ENCODE data around the gene PRKCD.

Gene PRKCD

GRCh38 chr3:53181528-53181927, 20.5 kb downstream of the PRKCD start:
- Histone ChIP-seq H2BK120ac (ENCODE audit: insufficient read depth, low read length, poor library complexity) (no peak overlapping the region), H3K79me1 (ENCODE audit: low read length) (no peaks in the 10 kb centered on the region), H3K9ac (ENCODE audit: low read length) (no peak overlapping the region), H3K4me3 (ENCODE audit: low read depth, low read length) (no peak overlapping the region), H2BK5ac (ENCODE audit: low read depth, low read length, poor library complexity) (no peak overlapping the region), H3K79me2 (ENCODE audit: control insufficient read depth, insufficient read depth, low read length, poor library complexity) (no peaks in the 10 kb centered on the region), H3K9me3 (ENCODE audit: insufficient read depth, low read depth, low read length) (peaks cover 5% of the 10 kb centered on the region), H3K14ac (ENCODE audit: low read length) (no peak overlapping the region), H3K27ac (ENCODE audit: low read depth, low read length) (no peak overlapping the region), H2AK5ac (ENCODE audit: low read length) (no peak overlapping the region), H2AFZ (ENCODE audit: insufficient read depth, low read length, poor library complexity) (no peak overlapping the region), H3K4me1 (ENCODE audit: control insufficient read depth in 1 of 2, insufficient read depth in 2 of 2, low read length in 2 of 2) (no peaks in the 10 kb centered on the region), H2BK12ac (ENCODE audit: low read length) (no peak overlapping the region), H3K36me3 (ENCODE audit: control insufficient read depth in 1 of 2, insufficient read depth in 2 of 2, low read length in 2 of 2) (peaks cover 18 to 22% of the 10 kb centered on the region in 2 experiments), H3K27me3 (ENCODE audit: insufficient read depth, low read length) (no peaks in the 10 kb centered on the region), H3K18ac (ENCODE audit: low read length) (no peak overlapping the region), H4K8ac (ENCODE audit: low read depth, low read length) (no peak overlapping the region), H3K4ac (ENCODE audit: low read depth, low read length) (no peak overlapping the region), H3K23ac (ENCODE audit: low read length) (no peak overlapping the region), H4K12ac (ENCODE audit: low read depth, low read length) (no peak overlapping the region), H4K91ac (ENCODE audit: low read depth, low read length) (no peak overlapping the region), H3K4me2 (ENCODE audit: low read length) (no peak overlapping the region)
- DNase-seq = no peak
- WGBS (ENCODE audit: extremely low coverage, insufficient coverage, insufficient read length) = no CpG with 5 or more reads among the region's 11 CpGs

GRCh38 chr3:53182764-53183355, 21.9 kb downstream of the PRKCD start:
- Histone ChIP-seq H3K9ac (ENCODE audit: low read length) (no peak overlapping the region), H4K8ac (ENCODE audit: low read depth, low read length) (no peak overlapping the region), H2BK12ac (ENCODE audit: low read length) (no peak overlapping the region), H3K79me1 (ENCODE audit: low read length) (no peaks in the 10 kb centered on the region), H2AFZ (ENCODE audit: insufficient read depth, low read length, poor library complexity) (no peak overlapping the region), H2AK5ac (ENCODE audit: low read length) (no peak overlapping the region), H3K36me3 (ENCODE audit: control insufficient read depth in 1 of 2, insufficient read depth in 2 of 2, low read length in 2 of 2) (peaks cover 22 to 23% of the 10 kb centered on the region in 2 experiments), H3K4me1 (ENCODE audit: control insufficient read depth in 1 of 2, insufficient read depth in 2 of 2, low read length in 2 of 2) (no peaks in the 10 kb centered on the region), H4K12ac (ENCODE audit: low read depth, low read length) (no peak overlapping the region), H4K91ac (ENCODE audit: low read depth, low read length) (no peak overlapping the region), H3K9me3 (ENCODE audit: insufficient read depth, low read depth, low read length) (peaks cover 5% of the 10 kb centered on the region), H3K14ac (ENCODE audit: low read length) (no peak overlapping the region), H3K18ac (ENCODE audit: low read length) (no peak overlapping the region), H3K4me2 (ENCODE audit: low read length) (no peak overlapping the region), H3K4ac (ENCODE audit: low read depth, low read length) (no peak overlapping the region), H3K27me3 (ENCODE audit: insufficient read depth, low read length) (no peaks in the 10 kb centered on the region), H3K23ac (ENCODE audit: low read length) (no peak overlapping the region), H2BK5ac (ENCODE audit: low read depth, low read length, poor library complexity) (no peak overlapping the region), H3K79me2 (ENCODE audit: control insufficient read depth, insufficient read depth, low read length, poor library complexity) (no peaks in the 10 kb centered on the region), H2BK120ac (ENCODE audit: insufficient read depth, low read length, poor library complexity) (no peak overlapping the region), H3K4me3 (ENCODE audit: low read depth, low read length) (no peak overlapping the region), H3K27ac (ENCODE audit: low read depth, low read length) (no peak overlapping the region)
- WGBS (ENCODE audit: extremely low coverage, insufficient coverage, insufficient read length) = no CpG with 5 or more reads among the region's 20 CpGs
- DNase-seq = no peak

GRCh38 chr3:53183514-53183913, 22.5 kb downstream of the PRKCD start:
- Histone ChIP-seq H4K91ac (ENCODE audit: low read depth, low read length) (no peak overlapping the region), H3K27ac (ENCODE audit: low read depth, low read length) (no peak overlapping the region), H3K4ac (ENCODE audit: low read depth, low read length) (no peak overlapping the region), H2BK12ac (ENCODE audit: low read length) (no peak overlapping the region), H3K9ac (ENCODE audit: low read length) (no peak overlapping the region), H2AFZ (ENCODE audit: insufficient read depth, low read length, poor library complexity) (no peak overlapping the region), H3K4me1 (ENCODE audit: control insufficient read depth in 1 of 2, insufficient read depth in 2 of 2, low read length in 2 of 2) (no peaks in the 10 kb centered on the region), H4K8ac (ENCODE audit: low read depth, low read length) (no peak overlapping the region), H3K79me2 (ENCODE audit: control insufficient read depth, insufficient read depth, low read length, poor library complexity) (no peaks in the 10 kb centered on the region), H4K12ac (ENCODE audit: low read depth, low read length) (no peak overlapping the region), H3K18ac (ENCODE audit: low read length) (no peak overlapping the region), H3K9me3 (ENCODE audit: insufficient read depth, low read depth, low read length) (peaks cover 5% of the 10 kb centered on the region), H3K36me3 (ENCODE audit: control insufficient read depth in 1 of 2, insufficient read depth in 2 of 2, low read length in 2 of 2) (peaks cover 22 to 23% of the 10 kb centered on the region in 2 experiments), H2BK120ac (ENCODE audit: insufficient read depth, low read length, poor library complexity) (no peak overlapping the region), H2AK5ac (ENCODE audit: low read length) (no peak overlapping the region), H3K79me1 (ENCODE audit: low read length) (no peaks in the 10 kb centered on the region), H3K4me2 (ENCODE audit: low read length) (no peak overlapping the region), H3K23ac (ENCODE audit: low read length) (no peak overlapping the region), H3K27me3 (ENCODE audit: insufficient read depth, low read length) (no peaks in the 10 kb centered on the region), H3K14ac (ENCODE audit: low read length) (no peak overlapping the region), H3K4me3 (ENCODE audit: low read depth, low read length) (no peak overlapping the region), H2BK5ac (ENCODE audit: low read depth, low read length, poor library complexity) (no peak overlapping the region)
- no CpG with 5 or more reads among the region's 9 CpGs for WGBS (ENCODE audit: extremely low coverage, insufficient coverage, insufficient read length)
- DNase-seq = no peak

GRCh38 chr3:53184701-53185100, 23.7 kb downstream of the PRKCD start:
- Histone ChIP-seq H3K79me2 (ENCODE audit: control insufficient read depth, insufficient read depth, low read length, poor library complexity) (no peaks in the 10 kb centered on the region), H2BK5ac (ENCODE audit: low read depth, low read length, poor library complexity) (no peak overlapping the region), H3K4ac (ENCODE audit: low read depth, low read length) (no peak overlapping the region), H3K9me3 (ENCODE audit: insufficient read depth, low read depth, low read length) (peaks cover 4% of the 10 kb centered on the region), H2BK120ac (ENCODE audit: insufficient read depth, low read length, poor library complexity) (no peak overlapping the region), H3K4me2 (ENCODE audit: low read length) (no peak overlapping the region), H3K14ac (ENCODE audit: low read length) (no peak overlapping the region), H3K4me1 (ENCODE audit: control insufficient read depth in 1 of 2, insufficient read depth in 2 of 2, low read length in 2 of 2) (no peaks in the 10 kb centered on the region), H4K8ac (ENCODE audit: low read depth, low read length) (no peak overlapping the region), H3K9ac (ENCODE audit: low read length) (no peak overlapping the region), H4K91ac (ENCODE audit: low read depth, low read length) (no peak overlapping the region), H2AFZ (ENCODE audit: insufficient read depth, low read length, poor library complexity) (no peak overlapping the region), H3K18ac (ENCODE audit: low read length) (no peak overlapping the region), H2AK5ac (ENCODE audit: low read length) (no peak overlapping the region), H3K23ac (ENCODE audit: low read length) (no peak overlapping the region), H3K79me1 (ENCODE audit: low read length) (no peaks in the 10 kb centered on the region), H3K27me3 (ENCODE audit: insufficient read depth, low read length) (no peaks in the 10 kb centered on the region), H3K4me3 (ENCODE audit: low read depth, low read length) (no peak overlapping the region), H2BK12ac (ENCODE audit: low read length) (no peak overlapping the region), H4K12ac (ENCODE audit: low read depth, low read length) (no peak overlapping the region), H3K27ac (ENCODE audit: low read depth, low read length) (no peak overlapping the region), H3K36me3 (ENCODE audit: control insufficient read depth in 1 of 2, insufficient read depth in 2 of 2, low read length in 2 of 2) (peaks cover 26 to 29% of the 10 kb centered on the region in 2 experiments)
- no peak for DNase-seq
- WGBS (ENCODE audit: extremely low coverage, insufficient coverage, insufficient read length) = no CpG with 5 or more reads among the region's 7 CpGs

All from trophoblast cell (in vitro differentiated cells and primary cell).